HTERT RPE-1 (cell line): ENCODE results near the gene NAA60.

Experiments used
- in situ Hi-C: fragments of 300-500 bp; cut with MboI; formaldehyde crosslinking; loops from 4 replicates; pipeline ENCODE4 v1.14.3; 2020; ENCODE audit warnings: low sequenced_read_pairs

The NAA60 gene

DNA sequence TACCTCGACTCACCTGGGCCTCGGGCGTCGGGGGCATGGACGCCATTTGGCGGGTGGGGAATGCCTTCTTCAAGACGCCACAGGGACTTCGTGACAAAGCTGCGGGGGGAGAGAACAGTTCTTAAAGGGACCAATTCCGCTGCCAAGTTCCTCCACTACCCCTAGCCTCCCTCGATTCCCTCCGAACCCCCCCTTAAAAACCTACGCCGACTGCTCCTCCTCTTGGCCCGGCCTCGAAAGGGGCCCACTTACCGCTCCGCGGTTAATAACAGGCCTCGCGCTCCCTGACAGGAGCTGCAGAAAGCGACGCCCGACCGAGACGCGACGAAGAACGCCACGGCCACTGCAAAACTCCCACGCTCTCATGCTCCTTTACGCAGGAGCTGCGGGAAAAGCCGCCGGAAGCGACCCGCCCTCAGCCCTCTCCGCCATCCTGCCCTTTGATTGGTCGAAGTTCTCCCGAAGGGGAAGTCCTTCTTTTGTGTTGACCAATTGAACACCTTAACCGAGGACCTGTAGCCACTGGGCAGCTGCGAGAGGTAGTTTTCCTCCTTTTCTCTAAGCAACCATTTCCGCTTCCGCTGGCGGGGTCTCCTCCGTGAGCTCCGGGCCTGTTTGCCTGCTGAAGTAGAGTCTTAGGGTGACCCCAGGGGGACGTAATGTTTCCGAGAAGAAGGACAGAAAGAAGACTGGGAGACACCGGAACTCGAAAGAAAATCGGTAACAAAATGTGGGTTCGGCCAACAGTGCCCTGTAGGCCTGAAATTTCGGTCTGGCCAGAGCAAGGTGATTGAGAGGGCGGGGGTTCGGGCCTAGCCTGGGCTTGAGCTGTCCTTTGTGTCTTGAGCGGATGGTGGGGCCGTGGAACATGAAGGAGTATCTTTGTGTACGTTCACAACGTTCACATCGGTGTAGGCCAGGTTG lies at the start of gene NAA60, which contains the start of gene ZNF597:
Gene NAA60 (plus strand): TSS at position 573 of the 924 bp plus-strand sequence. CDS start 32,548 bp downstream, outside the sequence.
Gene ZNF597 (minus strand): TSS at position 397 of the 924 bp plus-strand sequence. CDS start 351 bp downstream, at position 46.
- in situ Hi-C loops = no loop called here

DNA sequence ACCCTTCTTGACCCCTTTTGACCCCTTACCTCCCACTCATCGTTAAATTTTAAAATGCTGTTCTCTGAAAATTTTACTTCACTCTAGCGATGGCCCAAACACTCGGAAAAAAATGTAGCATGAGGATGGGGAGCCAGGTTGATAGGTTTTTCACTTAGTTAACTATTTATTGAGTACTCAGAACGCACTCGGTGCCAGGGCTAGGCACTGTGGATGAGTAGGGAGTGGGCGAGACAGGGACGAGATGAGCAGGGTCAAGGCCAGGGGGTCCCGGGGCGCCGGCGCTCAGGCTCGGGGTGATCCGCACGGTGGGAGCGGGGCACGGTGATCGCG lies 43.1 kb upstream of the NAA60 start:
- in situ Hi-C loops = no loop called here

DNA sequence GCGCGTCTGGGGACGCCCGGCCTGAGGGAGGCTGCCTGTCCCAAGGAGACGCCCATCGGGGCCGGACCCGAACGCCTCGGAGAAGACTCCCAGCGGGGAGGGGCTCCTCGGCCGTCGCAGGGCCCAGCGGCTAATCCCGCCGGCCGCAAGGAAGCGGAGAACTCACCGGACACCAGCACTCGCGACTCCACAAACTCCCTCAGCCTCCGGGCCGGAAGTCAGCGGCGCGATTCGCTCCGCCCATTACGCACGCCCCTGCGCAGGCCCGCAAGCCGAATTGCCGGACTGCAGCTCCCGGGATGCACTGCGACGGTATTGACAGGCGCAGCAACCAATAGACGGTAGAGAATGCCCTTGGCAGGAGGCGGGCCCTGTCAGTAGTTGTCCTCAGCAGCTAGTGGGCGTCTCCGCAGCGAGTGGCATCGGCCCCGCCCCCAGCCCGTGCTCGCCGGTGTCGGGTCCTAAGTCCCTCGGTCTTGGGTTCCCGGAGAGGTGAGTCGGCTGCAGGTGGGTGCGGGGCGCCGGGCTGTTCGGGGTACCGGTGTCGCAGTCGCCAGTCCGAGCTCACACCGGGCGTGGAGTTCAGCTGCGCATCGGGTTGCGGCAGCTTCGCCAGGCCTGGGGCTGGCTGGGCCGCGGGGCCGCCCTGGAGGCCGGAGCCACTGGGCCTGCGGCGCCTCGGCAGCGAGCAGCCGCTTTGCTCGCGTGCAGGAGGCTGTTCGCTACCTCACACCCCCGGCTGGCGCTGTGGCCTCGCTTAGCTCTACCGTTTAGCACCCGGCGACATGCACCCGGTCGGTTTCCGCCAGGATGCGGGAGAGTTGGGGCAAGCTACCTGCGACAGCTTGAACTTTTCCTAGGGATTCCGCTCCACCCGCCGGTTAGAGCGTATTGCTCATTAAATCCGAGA lies 42.4 kb upstream of the NAA60 start, which contains the start of the genes ZNF174 and ZSCAN32:
Gene ZNF174 (plus strand): TSS at position 437 of the 910 bp plus-strand sequence. CDS start 790 bp downstream, outside the sequence.
Gene ZSCAN32 (minus strand): TSS at position 226 of the 910 bp plus-strand sequence. CDS start 3,447 bp downstream, outside the sequence.
- in situ Hi-C loops = no loop called here

DNA sequence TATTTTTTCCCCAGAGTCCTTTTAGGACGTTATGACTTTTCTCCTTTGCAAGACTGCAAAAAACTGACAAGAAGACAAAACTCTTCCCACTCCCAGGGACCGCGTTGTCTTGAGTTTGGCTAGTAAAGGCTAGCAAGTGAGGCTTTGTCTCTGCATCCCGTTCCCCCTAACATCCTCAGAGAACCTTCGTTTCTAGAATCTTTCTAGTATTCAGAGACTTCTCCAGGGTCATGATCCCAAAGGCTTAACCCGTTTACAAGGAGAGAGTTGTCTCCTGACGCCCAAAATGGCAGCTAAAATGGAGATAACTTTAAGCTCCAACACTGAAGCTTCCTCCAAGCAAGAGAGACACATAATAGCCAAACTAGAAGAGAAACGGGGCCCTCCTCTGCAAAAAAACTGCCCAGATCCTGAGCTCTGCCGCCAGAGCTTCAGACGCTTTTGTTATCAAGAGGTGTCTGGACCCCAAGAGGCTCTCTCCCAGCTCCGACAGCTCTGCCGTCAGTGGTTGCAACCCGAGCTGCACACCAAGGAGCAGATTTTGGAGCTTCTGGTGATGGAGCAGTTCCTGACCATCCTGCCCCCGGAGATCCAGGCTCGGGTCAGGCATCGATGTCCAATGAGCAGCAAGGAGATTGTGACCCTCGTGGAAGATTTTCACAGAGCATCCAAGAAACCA lies 41.6 kb upstream of the NAA60 start:
- in situ Hi-C loops = no loop called here

DNA sequence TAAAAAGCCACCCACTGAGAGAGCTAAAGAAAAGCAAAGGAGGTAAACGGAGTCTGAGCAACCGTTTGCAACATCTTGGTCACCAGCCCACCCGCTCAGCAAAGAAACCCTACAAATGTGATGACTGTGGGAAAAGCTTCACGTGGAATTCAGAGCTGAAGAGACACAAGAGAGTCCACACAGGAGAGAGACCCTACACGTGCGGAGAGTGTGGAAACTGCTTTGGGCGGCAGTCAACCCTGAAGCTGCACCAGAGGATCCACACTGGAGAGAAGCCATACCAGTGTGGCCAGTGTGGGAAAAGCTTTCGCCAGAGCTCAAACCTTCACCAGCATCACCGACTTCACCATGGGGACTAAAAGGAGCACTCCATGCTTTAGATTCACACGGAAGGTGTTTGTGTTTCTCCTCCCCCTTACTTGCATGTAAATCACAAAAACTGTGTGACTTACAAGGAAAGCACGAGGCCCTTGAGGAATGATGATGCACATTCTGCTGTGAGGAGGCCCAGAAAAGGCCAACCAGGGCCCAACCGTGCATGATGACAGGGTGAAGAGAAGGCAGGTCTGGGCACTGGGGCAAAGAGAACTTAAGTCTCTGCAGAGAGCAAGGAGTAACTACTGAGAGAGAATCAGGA lies 34.8 kb upstream of the NAA60 start:
- in situ Hi-C loops = no loop called here

DNA sequence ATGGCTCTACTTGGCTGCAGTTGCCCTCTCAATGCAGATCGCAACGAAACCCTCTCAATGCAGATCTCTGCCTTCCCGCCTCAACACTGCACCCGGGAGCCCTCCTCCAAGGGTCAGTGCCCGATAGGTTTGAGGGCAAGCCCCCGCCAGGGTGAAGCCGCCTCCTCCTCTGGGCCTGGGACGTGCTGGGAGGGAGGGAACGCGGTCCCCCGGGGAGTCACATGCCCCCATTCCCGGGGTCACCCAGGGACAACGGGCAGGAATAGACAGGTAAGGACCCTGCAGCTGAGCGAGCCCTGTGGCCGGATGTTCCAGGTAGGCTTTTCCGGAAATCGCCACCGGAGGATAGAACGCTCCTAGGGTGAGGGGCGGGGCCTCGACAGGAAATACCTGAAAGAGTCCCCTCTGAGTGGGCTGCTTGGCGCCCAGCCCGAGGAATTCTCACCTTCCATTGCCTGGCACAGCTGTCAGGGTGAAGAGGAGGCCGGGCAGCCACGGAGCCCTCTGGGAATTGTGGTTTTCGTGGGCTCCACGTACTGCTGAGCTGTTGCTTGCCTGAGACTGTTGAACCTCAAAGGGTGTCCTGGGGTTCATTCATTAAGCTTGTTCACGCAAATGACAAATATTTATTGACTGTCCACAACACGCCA lies 29.6 kb upstream of the NAA60 start:
- in situ Hi-C loops = no loop called here

DNA sequence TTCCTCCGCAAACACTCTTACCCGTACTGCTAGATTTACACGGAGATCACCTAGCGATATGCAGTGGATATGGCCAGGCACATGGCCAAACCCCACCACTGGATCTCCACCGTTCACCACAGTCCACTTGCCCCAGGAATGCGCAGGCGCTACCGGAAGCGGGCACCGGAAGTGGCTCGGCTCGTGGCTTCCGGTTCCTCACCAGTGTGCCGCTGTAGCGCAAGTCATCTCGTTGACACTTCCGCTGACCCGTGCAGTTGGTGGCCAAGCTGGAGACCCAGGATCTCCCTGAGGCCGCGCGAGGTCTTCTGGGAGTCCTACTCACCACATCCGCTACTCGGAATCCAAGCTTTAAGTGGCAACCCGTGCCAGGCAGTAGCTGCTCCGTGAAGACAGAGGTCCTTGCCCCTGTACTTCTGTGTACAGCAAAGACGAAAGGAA lies 11.7 kb upstream of the NAA60 start:
- in situ Hi-C loops = no loop called here

DNA sequence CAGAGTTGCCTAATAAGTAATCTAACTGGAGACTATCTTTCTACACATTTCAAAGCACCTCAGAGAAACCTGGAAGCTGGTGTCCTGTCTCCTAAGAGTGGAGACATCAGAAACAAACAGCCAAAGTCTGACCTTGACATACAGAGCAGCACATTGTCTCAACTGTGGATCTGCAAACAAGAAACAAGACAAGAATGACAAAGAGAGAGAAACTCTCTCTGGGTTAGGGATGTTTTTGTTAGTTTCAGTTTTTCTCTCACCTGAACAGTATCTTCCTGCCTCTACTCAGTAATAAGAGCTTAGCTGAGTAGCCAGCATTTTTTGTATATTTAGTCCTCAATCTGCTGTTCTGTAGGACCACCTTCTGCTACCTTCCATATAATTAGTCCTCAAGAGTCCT lies 9.1 kb upstream of the NAA60 start:
- in situ Hi-C loops = no loop called here

DNA sequence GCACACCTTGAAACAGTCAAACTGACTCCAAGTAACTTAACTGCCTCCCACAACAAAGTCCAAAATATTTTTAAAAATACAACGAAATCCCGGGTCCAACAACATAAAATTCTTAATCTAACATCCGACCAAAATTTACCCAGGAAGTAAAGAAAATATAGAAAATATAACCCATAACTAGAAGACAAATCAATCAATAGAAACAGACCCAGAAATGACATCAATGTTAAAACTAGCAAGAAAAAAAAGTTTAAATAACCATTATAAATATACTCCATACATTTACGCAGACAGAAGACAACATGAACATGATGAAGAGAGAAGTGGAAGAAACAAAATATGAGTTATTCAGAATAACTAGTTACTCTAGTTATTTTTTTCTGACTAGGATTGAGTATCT lies 3.8 kb upstream of the NAA60 start:
- in situ Hi-C loops = no loop called here

DNA sequence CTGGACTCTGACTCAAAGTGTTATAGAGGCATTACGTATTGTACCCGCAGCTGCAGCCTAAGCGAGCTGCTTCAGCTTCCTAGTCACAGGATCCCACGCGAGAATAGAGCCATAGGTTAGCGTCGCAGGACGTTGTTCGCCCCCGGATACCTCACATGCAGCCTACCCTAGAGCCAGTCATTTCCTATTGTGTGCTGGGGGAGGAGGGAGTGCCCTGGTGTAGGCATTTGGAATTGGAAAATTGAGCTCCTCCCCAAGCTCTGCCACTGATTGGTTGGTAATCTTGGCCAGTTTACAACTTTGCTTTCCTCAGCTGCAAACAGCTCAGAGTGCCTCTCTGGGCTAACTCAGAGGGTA lies 530 bp downstream of the NAA60 start:
- in situ Hi-C loops = no loop called here

DNA sequence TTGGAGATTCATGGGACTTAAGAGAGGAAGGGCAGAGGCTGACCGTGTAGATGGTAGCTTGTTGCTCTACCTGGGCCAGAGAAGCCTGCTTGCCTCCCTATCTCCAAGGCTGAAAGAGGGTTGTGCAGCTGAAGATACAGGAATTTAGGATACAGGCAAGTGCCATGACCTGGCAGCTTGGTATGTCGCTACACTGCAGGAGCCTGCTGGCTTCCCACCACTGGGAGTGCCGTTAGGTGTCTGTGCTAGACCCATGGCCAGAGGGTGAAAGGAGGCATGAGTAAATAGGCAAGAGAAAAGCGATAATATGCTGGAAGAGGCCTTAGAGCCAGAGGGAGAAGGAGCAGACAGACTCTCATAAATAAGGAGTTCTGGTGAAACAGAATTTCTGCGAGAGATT lies 10.6 kb downstream of the NAA60 start:
- in situ Hi-C loops = no loop called here

DNA sequence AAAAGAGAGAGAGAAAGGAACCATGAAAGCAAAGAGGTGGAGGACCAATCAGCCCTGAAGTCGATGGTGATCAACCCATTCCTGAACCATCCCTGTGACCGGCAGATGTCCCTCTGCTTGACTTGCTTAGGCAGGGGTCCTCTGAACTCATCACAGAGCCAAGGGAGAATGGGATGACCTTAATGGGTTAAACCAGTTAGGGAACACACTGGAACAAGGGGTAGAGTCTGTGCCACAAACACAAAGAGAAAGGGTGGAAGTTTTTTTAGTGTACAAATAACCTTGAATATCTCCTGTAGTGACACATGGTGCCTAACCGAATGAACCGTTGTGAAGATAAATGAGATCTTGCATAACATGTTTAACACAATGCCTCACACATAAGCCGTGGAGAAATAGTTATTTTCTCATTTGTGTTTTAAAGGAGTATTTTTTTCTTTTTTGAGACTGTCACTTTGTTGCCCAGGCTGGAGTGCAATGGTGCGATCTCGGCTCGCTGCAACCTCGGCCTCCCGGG lies 11.2 kb downstream of the NAA60 start:
- in situ Hi-C loops = no loop called here

DNA sequence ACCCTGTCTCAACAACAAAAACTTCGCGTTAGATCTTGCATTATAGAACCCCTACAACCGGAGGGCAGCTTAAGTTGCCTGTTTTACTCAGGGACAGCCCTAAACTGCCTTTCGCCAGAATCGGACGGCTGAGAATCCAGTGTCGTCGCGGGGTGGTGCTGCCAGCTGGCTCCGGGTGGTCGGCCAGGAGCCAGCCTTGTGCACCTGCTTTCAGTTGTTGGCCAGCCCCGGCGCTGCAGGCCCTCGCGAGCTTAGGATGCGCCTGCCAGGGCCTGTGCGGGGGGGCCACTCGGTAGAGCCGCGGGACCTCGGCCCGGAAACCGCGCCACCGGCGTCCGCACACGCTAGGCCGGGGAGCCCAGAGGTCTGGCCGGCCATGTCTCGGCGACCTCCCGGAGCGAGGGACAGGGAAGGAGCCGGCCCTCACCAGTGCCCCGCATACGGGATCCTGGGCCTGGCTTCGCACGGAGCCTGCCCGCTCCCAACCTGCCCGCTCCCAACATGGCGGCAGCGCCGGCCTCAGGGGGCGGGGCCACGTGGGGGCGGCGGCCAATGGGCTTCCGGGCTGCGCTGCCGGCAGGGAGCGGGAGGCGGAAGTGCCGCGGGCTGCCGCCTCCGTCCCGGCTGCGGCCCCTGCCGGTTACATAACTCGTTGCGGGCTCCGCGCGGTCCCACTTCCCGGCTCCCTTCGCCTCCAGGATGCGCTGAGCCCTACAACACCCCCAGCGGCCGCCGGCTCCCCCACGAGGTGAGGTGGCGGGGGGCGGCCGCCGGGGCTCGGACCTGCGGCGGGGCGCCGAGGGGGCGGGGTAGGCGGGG lies 14.2 kb downstream of the NAA60 start:
- in situ Hi-C loops = no loop called here

DNA sequence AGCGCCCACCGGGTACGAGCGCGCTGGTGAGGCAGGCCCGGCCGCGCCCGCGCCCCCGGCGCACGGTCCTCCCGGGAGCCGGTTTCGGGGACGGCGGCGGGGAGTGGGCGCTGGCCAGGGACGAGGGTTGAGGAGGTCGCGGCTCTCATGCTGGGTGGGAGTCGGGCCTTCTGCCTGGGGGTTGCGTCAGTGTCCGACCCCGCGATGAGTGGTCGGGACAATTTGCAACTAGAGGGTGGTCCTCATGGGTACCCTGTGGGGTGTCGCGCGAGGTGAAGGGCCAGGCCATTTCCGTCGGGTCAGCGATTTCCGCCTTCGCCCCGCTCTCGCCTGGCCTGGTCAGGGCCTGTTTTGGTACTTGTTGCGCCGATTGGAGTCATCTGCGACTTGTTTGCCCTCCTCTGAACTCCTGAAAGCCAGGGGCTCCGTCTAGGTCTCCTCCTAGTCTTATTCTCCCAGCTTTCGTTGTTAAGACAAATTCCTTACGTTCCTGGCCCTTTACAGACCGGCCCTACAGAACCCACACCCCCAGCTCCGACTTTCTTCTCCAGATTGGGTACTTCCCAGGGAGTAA lies 14.9 kb downstream of the NAA60 start:
- in situ Hi-C loops = no loop called here

DNA sequence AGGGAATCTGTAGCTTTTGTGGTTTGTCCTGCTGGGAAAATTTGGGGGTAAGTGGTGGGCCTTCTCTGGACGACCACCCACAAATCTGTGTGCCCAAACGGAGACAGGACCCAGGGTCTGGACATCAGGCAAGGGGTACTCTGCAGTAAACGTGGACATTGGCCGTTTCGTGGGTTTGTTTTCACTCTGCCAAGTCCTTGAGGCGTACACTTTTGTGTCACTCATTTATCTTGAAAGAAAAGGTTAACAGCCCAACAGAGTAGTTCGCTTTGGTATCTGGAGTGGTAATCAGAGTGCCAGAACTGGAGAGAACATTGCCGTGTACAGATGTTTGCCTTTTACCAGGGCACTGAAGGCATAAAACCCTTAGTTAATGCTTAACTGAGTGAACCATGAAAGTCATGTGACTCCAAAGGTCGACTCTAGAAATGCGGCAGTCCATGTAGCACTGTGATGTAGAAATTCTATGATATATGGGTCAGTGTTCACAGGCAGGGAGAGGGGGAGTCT lies 15.4 kb downstream of the NAA60 start:
- in situ Hi-C loops = no loop called here

DNA sequence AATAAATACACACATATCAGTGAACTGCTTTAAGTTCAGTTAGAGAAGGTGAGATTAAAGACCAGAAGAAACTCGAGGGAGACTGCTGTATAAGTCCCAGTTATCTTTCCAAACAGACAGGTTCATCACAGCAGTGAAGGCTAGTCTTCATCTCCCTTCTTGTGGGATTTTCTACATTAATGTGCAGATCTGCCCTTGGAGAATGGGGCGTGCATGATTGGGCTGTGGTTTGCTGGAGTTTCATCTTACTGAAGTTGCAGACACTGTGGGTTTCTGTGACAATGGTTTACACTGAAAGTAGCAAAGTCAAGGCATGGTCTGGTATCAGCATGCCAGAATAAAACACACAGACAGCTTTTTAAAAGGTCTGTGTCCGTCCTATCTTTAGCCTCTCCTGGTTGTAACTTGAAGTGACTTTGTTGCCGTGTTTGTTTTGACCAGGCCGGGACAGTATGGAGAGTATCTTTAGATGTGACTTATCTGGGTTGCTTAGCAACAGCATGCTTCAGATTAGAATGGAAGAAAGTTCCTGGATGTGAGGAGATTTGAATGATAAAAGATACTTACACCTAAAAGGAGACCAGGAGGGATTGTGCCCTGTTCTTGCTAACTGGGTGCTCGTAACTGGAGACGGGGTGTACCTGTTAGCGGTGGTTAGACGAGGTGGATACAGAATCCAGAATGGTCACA lies 16.1 kb downstream of the NAA60 start:
- in situ Hi-C loops = no loop called here

DNA sequence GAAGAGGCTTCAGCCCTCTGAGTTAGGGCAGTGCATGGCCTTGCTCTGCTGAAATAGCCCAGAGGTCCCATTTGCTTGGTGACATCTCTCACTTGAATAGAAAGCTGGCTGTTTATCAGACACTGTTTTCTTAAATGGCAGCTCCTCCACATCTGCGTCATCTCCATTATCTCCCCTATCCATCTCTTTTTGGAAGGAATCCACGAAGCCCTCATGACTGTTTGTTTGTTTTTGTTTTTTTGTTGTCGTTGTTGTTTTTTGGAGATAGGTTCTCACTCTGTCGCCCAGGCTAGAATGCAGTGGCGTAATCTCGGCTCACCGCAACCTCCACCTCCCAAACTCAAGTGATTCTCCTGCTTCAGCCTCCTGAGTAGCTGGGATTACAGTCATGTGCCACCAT lies 16.6 kb downstream of the NAA60 start:
- in situ Hi-C loops = no loop called here

DNA sequence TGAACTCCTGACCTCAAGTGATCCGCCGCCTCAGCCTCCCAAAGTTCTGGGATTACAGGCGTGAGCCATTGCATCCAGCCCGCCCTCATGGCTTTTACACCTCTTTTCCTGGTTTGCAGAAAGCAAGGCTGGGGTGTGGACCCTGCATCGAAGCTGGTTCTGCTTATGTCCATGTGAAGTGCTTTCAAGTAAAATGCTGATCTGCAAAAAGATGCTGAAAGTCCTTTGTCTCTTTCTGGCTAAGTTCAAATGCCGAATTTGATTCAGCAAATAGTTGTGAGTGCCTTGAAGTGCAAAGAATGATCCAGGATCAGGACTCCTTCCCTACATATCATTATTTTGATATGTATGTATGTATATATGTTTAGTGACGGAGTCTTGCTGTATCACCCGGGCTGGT lies 17.1 kb downstream of the NAA60 start:
- in situ Hi-C loops = no loop called here
